ENCODE data around the gene ERAS. TPM values are rescaled to one million over a fixed set of nuclear protein-coding genes. Genes with fewer than 3 reads are reported as not detected.
"Not testable (repeated sequence)": the region's sequence is repeated elsewhere in the genome, so short reads cannot be mapped to it uniquely, and the experiment has no call there.

ERAS gene
- polyA plus RNA-seq, 1 experiment = not detected

- TF ChIP-seq CTCF (IDR thresholded peaks at IDR 0.05; ENCODE audit: low read depth, low read length) = no peak
- ChIA-PET POLR2A (no interaction called here), CTCF (no interaction called here)
- no peak for DNase-seq (ENCODE audit: low read depth, low spot score)
- H3K9me3 ChIP-seq (ENCODE audit: control insufficient read depth, insufficient read depth, low read length) = no peaks in the 10 kb centered on the region
- H3K27ac ChIP-seq (ENCODE audit: low read depth, low read length) = no peak overlapping the region
- H3K4me3 ChIP-seq (ENCODE audit: low read depth, low read length) = no peak overlapping the region
- H3K27me3 ChIP-seq (ENCODE audit: control insufficient read depth, insufficient read depth, low read length) = peaks cover 4% of the 10 kb centered on the region
Observed at GRCh38 chrX:48839686-48840085, 13.4 kb downstream of the ERAS start.

- ChIA-PET CTCF (no interaction called here), POLR2A (no interaction called here)
- Histone ChIP-seq H3K27ac (ENCODE audit: low read depth, low read length) (no peak overlapping the region), H3K27me3 (ENCODE audit: control insufficient read depth, insufficient read depth, low read length) (peaks cover 2% of the 10 kb centered on the region), H3K9me3 (ENCODE audit: control insufficient read depth, insufficient read depth, low read length) (no peaks in the 10 kb centered on the region), H3K4me3 (ENCODE audit: low read depth, low read length) (no peak overlapping the region)
- no peak for DNase-seq (ENCODE audit: low read depth, low spot score)
- no peak for TF ChIP-seq CTCF (IDR thresholded peaks at IDR 0.05; ENCODE audit: low read depth, low read length)
Observed at GRCh38 chrX:48848847-48849246, 22.5 kb downstream of the ERAS start.

GRCh38 chrX:48852857-48853256, 26.5 kb downstream of the ERAS start:
- ChIA-PET CTCF (no interaction called here), POLR2A (no interaction called here)
- Histone ChIP-seq H3K9me3 (ENCODE audit: control insufficient read depth, insufficient read depth, low read length) (no peaks in the 10 kb centered on the region), H3K27ac (ENCODE audit: low read depth, low read length) (no peak overlapping the region), H3K4me3 (ENCODE audit: low read depth, low read length) (no peak overlapping the region), H3K27me3 (ENCODE audit: control insufficient read depth, insufficient read depth, low read length) (peaks cover 7% of the 10 kb centered on the region)
- no peak for DNase-seq (ENCODE audit: low read depth, low spot score)
- no peak for TF ChIP-seq CTCF (IDR thresholded peaks at IDR 0.05; ENCODE audit: low read depth, low read length)

- H3K27me3 ChIP-seq (ENCODE audit: control insufficient read depth, insufficient read depth, low read length); H3K4me3 ChIP-seq (ENCODE audit: low read depth, low read length); POLR2A ChIA-PET; H3K27ac ChIP-seq (ENCODE audit: low read depth, low read length); CTCF ChIA-PET; DNase-seq (ENCODE audit: low read depth, low spot score); H3K9me3 ChIP-seq (ENCODE audit: control insufficient read depth, insufficient read depth, low read length): not testable (repeated sequence)
Observed at GRCh38 chrX:48853494-48853893, 27.2 kb downstream of the ERAS start.

- H3K4me3 ChIP-seq (ENCODE audit: low read depth, low read length); POLR2A ChIA-PET; H3K9me3 ChIP-seq (ENCODE audit: control insufficient read depth, insufficient read depth, low read length); H3K27me3 ChIP-seq (ENCODE audit: control insufficient read depth, insufficient read depth, low read length); DNase-seq (ENCODE audit: low read depth, low spot score); H3K27ac ChIP-seq (ENCODE audit: low read depth, low read length): not testable (repeated sequence)
- CTCF ChIA-PET = interaction anchor here (0.7 kb wide), 1 partner anchor 55 kb away, joined by 5 read pairs; no protein-coding TSS in a partner anchor
Observed at GRCh38 chrX:48854121-48854804, 27.9 kb downstream of the ERAS start.

GRCh38 chrX:48854898-48855297, 28.6 kb downstream of the ERAS start:
- ChIA-PET POLR2A (no interaction called here), CTCF (interaction anchor here (0.7 kb wide), 1 partner anchor 55 kb away, joined by 5 read pairs; no protein-coding TSS in a partner anchor)
- H3K4me3 ChIP-seq (ENCODE audit: low read depth, low read length) = no peak overlapping the region
- no peaks in the 10 kb centered on the region for H3K9me3 ChIP-seq (ENCODE audit: control insufficient read depth, insufficient read depth, low read length)
- H3K27me3 ChIP-seq (ENCODE audit: control insufficient read depth, insufficient read depth, low read length) = peaks cover 7% of the 10 kb centered on the region
- no peak overlapping the region for H3K27ac ChIP-seq (ENCODE audit: low read depth, low read length)
- peak; percentile 47 for TF ChIP-seq CTCF (IDR thresholded peaks at IDR 0.05; ENCODE audit: low read depth, low read length)
- no peak for DNase-seq (ENCODE audit: low read depth, low spot score)

All from AG04450 (cell line).